ENCODE results near the gene UBE2J1.

Gene UBE2J1

GRCh38 chr6:89311853-89312531, 40.5 kb downstream of the UBE2J1 start (continued):
- TF ChIP-seq ZNF174 (tag by site-specific recombination; IDR thresholded peaks at IDR 0.05) (no peak), ZNF626 (tag by site-specific recombination; IDR thresholded peaks at IDR 0.05) (no peak), ZNF677 (tag by site-specific recombination; IDR thresholded peaks at IDR 0.05) (no peak), ZFHX2 (tag by site-specific recombination; conservative IDR thresholded peaks at IDR 0.05) (no peak), ZBTB17 (tag by site-specific recombination; IDR thresholded peaks at IDR 0.05) (peak; percentile 46; the same call in 1 of the 2 replicates), ZXDB (tag by site-specific recombination; IDR thresholded peaks at IDR 0.05) (0 out of 2 replicates have a peak, but pooled peaks have one; percentile 16), IKZF3 (tag by site-specific recombination; IDR thresholded peaks at IDR 0.05) (no peak), ZNF670 (tag by site-specific recombination; IDR thresholded peaks at IDR 0.05; ENCODE audit: low read depth) (no peak), ZNF157 (tag by site-specific recombination; IDR thresholded peaks at IDR 0.05) (no peak), KLF16 (tag by site-specific recombination; IDR thresholded peaks at IDR 0.05) (no peak), ZNF24 (tag by site-specific recombination; IDR thresholded peaks at IDR 0.05) (no peak), ZBTB8A (tag by site-specific recombination; IDR thresholded peaks at IDR 0.05) (no peak), ZNF138 (tag by site-specific recombination; IDR thresholded peaks at IDR 0.05; ENCODE audit: borderline replicate concordance) (no peak), ZNF785 (tag by site-specific recombination; IDR thresholded peaks at IDR 0.05) (no peak), ZNF549 (tag by site-specific recombination; IDR thresholded peaks at IDR 0.05) (no peak)
- TF ChIP-seq, protein P1, sequence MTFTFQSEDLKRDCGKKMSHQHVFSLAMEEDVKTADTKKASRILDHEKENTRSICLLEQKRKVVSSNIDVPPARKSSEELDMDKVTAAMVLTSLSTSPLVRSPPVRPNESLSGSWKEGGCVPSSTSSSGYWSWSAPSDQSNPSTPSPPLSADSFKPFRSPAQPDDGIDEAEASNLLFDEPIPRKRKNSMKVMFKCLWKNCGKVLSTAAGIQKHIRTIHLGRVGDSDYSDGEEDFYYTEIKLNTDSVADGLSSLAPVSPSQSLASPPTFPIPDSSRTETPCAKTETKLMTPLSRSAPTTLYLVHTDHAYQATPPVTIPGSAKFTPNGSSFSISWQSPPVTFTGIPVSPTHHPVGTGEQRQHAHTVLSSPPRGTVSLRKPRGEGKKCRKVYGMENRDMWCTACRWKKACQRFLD (tag by site-specific recombination; IDR thresholded peaks at IDR 0.05) = no peak
- TF ChIP-seq, protein P2, sequence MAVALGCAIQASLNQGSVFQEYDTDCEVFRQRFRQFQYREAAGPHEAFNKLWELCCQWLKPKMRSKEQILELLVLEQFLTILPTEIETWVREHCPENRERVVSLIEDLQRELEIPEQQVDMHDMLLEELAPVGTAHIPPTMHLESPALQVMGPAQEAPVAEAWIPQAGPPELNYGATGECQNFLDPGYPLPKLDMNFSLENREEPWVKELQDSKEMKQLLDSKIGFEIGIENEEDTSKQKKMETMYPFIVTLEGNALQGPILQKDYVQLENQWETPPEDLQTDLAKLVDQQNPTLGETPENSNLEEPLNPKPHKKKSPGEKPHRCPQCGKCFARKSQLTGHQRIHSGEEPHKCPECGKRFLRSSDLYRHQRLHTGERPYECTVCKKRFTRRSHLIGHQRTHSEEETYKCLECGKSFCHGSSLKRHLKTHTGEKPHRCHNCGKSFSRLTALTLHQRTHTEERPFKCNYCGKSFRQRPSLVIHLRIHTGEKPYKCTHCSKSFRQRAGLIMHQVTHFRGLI (tag by site-specific recombination; IDR thresholded peaks at IDR 0.05) = no peak
- TF ChIP-seq, protein P3, sequence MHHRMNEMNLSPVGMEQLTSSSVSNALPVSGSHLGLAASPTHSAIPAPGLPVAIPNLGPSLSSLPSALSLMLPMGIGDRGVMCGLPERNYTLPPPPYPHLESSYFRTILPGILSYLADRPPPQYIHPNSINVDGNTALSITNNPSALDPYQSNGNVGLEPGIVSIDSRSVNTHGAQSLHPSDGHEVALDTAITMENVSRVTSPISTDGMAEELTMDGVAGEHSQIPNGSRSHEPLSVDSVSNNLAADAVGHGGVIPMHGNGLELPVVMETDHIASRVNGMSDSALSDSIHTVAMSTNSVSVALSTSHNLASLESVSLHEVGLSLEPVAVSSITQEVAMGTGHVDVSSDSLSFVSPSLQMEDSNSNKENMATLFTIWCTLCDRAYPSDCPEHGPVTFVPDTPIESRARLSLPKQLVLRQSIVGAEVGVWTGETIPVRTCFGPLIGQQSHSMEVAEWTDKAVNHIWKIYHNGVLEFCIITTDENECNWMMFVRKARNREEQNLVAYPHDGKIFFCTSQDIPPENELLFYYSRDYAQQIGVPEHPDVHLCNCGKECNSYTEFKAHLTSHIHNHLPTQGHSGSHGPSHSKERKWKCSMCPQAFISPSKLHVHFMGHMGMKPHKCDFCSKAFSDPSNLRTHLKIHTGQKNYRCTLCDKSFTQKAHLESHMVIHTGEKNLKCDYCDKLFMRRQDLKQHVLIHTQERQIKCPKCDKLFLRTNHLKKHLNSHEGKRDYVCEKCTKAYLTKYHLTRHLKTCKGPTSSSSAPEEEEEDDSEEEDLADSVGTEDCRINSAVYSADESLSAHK (tag by site-specific recombination; IDR thresholded peaks at IDR 0.05) = no peak

- Histone ChIP-seq H3K36me3 (ENCODE audit: control insufficient read depth in 2 of 2, insufficient read depth in 1 of 2, low read length in 2 of 2) (no peaks in the 10 kb centered on the region), H3K9me3 (ENCODE audit: control insufficient read depth, insufficient read depth, low read depth, low read length) (no peaks in the 10 kb centered on the region), H3K4me1 (ENCODE audit: control insufficient read depth, insufficient read depth, low read length) (peaks cover 12% of the 10 kb centered on the region), H3K27ac (ENCODE audit: extremely low read depth, low read depth, low read length) (no peak overlapping the region), H3K4me3 (ENCODE audit: low read depth, low read length) (no peak overlapping the region)
- ChIA-PET CTCF (interaction anchor here (0.6 to 2.0 kb wide), 14 partner anchors 9 to 1024 kb away, joined by 3 to 8 read pairs (median 3); no protein-coding TSS in a partner anchor), POLR2A (interaction anchor here (1.9 to 2.4 kb wide), 2 partner anchors 36 to 41 kb away, joined by 4 to 6 read pairs; partner anchors contain the start of gene UBE2J1)
- TF ChIP-seq ZBTB8A (tag by site-specific recombination; IDR thresholded peaks at IDR 0.05) (no peak), ZNF302 (tag by site-specific recombination; IDR thresholded peaks at IDR 0.05; ENCODE audit: low read depth) (no peak), ZNF530 (tag by site-specific recombination; IDR thresholded peaks at IDR 0.05; ENCODE audit: low read depth) (no peak), ZNF521 (tag by site-specific recombination; IDR thresholded peaks at IDR 0.05) (no peak), PRDM6 (tag by site-specific recombination; IDR thresholded peaks at IDR 0.05) (no peak), ZNF580 (tag by site-specific recombination; IDR thresholded peaks at IDR 0.05) (no peak), GLIS2 (tag by site-specific recombination; IDR thresholded peaks at IDR 0.05) (no peak), ZNF664 (tag by site-specific recombination; IDR thresholded peaks at IDR 0.05) (no peak), ZFP37 (tag by site-specific recombination; IDR thresholded peaks at IDR 0.05) (no peak), ZNF391 (tag by site-specific recombination; IDR thresholded peaks at IDR 0.05; ENCODE audit: borderline replicate concordance, low read depth) (no peak)
- TF ChIP-seq, protein P4, sequence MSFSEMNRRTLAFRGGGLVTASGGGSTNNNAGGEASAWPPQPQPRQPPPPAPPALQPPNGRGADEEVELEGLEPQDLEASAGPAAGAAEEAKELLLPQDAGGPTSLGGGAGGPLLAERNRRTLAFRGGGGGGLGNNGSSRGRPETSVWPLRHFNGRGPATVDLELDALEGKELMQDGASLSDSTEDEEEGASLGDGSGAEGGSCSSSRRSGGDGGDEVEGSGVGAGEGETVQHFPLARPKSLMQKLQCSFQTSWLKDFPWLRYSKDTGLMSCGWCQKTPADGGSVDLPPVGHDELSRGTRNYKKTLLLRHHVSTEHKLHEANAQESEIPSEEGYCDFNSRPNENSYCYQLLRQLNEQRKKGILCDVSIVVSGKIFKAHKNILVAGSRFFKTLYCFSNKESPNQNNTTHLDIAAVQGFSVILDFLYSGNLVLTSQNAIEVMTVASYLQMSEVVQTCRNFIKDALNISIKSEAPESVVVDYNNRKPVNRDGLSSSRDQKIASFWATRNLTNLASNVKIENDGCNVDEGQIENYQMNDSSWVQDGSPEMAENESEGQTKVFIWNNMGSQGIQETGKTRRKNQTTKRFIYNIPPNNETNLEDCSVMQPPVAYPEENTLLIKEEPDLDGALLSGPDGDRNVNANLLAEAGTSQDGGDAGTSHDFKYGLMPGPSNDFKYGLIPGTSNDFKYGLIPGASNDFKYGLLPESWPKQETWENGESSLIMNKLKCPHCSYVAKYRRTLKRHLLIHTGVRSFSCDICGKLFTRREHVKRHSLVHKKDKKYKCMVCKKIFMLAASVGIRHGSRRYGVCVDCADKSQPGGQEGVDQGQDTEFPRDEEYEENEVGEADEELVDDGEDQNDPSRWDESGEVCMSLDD (tag by site-specific recombination; IDR thresholded peaks at IDR 0.05) = no peak
Observed at GRCh38 chr6:89311530-89311852, 41.0 kb downstream of the UBE2J1 start.

Measured in HEK293 (cell line).